GM21576 (cell line): ENCODE data around the gene FAP.
A peak's percentile ranks its signal among the peaks of the same experiment; 100 is the strongest.

ENCODE experiments used
- ATAC-seq: cut with Tn5 transposase; IDR thresholded peaks from one replicate; pipeline ENCODE4 v1.9.1; 2021; ENCODE audit warnings: mild to moderate bottlenecking, moderate library complexity; ENCODE audit not compliant: unreplicated experiment

FAP gene

DNA sequence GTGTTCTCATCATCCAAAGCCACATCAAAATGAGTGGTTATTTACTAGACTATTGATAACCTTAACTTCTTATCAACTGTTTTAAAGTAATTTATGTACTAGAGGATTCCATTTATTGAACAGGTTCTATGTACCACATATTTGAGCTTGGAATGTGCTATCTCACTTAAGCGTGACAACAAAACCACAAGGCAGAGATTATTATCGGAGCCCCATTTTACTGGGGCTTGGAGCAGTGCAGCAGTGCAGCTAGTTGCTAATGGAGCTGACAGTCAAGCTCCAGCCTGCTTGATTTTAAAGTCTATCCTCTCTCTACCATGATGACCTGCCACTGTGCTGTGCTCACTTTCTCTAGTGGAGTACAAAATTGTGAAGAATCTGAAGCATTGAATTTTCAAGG, 115.8 kb downstream of the FAP start:
- no peak for ATAC-seq

DNA sequence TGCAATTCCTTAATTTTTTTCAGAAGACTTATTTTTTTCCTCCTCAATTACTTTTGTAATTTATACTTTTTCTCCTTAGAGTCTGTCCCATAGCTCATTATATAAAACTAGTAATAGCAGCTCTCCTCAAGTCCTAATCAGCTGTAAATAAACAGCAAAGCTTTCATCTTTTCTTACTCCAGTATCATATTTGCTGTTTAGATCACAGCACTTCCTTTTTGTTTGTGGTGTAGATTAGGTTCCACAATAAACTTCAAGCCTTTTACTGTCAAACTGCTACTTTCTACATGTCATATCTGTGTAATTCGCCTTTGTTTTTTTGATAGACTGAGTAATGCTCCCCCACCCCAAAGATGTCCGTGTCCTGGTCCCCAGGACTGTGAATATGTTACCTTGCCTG, 116.7 kb downstream of the FAP start:
- ATAC-seq = peak; percentile 12

DNA sequence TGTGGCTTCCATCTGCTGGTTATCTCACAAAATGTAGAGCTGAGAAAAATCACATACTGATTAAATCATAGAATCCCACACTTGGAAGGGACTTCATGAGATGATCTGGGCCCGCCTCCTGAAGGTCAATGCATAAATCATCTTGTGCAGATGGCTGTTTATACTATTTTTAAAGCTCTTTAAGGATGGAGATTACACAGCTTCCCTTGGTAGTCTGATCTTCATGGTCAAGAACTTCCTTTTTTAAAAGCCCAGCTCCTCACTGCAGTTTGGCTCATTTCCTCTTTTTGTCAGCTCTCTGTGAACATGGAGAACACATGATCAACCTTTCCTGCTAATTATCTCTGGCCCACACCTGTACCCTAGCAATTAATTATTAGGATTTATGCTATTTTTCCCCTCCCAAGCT, 117.1 kb downstream of the FAP start:
- ATAC-seq = peak; percentile 96

DNA sequence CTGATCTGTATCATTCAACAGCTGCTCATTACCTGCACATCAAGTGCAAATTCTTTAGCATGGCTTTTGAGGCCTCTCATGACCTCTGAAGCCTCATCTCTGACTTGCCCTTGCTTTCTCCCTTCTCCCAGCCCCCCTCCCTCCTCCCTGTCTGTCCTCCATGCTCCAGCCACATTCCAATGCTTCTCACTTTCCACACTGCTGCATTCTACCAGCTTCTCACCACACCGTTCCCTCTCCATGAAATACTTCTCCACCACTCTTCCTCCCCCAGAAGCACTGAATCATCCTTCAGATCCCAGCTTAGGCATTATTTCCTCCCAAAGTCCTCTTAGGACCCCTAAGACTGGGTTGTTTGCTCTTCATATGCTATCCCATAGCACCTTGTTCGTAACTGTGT, 118.1 kb downstream of the FAP start:
- ATAC-seq = no peak

DNA sequence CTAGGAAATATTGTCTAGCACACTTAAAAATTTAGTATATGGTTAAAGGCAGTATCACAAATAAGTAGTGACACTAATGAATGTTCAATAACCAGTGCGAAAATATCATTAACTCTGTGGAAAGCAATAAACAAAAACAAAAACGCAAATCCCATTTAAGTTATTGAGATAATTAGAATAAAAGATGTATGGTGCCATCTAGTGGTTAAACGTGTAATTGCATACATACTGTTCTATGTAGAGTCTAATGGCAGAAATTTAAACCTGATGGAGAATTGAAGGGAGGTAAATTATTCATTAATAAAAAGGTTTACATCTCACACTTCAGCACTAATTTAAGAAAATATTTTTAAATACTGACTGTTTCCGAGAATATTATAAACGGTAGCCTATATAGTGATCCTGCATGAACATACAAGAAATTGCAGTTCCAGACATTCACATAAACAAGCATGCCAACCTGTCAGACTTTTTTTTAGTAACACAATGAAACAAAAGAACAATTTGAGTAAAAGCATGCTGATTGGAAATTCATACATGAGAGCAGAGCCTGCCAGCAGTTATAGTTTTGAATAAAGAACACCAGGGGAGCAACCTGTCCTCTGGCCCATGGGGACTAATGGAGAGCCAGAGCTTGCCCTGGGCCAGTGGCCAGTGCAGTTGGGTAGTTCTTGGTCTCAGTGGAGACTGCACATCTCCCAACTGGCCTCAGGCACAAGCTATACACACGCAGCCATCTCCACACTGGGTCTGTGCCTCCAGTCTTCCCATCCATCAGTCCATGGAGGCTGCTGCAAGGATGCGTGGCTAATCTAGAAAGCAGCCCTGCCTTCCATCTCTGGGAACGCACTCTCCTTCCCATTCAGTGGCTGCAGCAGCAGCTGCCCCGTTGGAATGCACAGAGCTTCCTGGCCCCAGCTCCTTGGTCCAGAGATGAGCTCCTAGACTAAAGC, 119.2 kb downstream of the FAP start:
- ATAC-seq = no peak
